Umbilical cord (tissue), 2 donors: Measurements from ENCODE around the gene SEMA5A. TPM values are rescaled to one million over a fixed set of nuclear protein-coding genes. Genes with fewer than 3 reads are reported as not detected.
A peak's percentile ranks its signal among the peaks of the same experiment; 100 is the strongest.

Experiments used
- DNase-seq: peaks from one replicate; pipeline ENCODE4 v3.0.0-alpha.2; 2015; ENCODE audit warnings: low spot score
- total RNA-seq: library from RNA; depleted of rRNA; stranded (reverse); fragments of >200 nt; gene quantifications from one replicate; pipeline ENCODE4 v1.2.3, GENCODE V29; 2014; ENCODE audit warnings: low replicate concordance; ENCODE audit not compliant: insufficient read depth

The SEMA5A gene
- total RNA-seq, 1 donor from 2014 or later: 24.8 TPM

- no peak for DNase-seq
These were observed 482.1 kb downstream of the SEMA5A start for GRCh38 chr5:9063615-9064245.

GRCh38 chr5:9062873-9063272 lies 483.0 kb downstream of the SEMA5A start:
- DNase-seq: no peak

DNA sequence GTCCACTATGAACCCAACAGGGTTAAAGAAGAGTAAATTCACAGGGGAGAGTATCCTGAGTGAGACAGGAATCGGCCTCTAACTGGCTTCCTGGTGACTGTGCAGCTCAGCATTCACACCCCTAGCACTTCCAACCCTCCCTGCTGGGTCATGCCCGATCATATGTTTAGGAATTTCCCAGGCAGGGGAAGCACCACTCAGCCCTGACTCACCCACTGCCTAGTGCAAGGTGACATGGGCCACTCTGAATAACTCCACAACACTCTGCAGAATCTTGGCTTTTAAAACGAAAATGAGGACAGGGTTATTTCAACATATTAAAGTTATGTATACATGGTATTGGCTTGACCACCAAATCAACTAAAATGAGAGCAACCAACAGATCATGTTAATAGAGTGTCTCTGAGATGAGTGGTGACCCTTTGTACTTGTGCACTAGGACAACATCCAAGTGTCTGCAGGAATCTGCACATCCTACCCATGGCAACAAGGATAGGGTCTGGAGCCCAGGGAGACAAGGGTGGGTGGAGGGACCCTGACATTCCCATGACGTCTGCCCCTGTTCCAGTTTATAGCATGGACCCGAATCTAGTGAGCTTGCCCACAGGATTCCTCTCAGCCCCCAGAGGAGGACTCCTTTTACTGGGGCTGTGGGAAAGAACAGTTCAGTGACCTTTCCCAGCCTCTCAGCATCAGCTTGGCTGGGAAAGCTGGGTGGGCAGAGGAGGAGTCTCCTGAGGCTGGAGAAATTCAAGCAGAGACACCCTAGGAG lies 485.8 kb downstream of the SEMA5A start:
- DNase-seq: peak; percentile 61

DNA sequence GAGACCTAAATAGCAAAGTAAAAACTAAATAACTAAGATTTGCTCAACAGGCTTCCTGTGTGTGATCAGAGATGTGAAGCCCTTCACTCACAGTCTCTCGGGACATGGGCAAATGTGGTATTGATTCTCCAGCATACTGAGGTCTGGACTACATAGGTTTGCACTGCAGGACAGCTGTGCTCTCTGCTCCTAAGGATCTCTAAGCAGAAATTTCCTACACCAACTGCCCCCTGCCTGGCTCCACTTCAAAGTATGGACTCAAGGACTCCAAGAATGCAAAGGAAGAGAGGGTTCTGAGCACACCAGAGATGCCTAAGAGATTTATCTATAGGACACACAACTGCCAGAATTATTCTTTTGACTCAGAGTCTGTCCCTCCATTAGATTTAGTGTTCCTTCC lies 487.2 kb downstream of the SEMA5A start:
- DNase-seq: no peak

- DNase-seq: no peak
These were observed 487.7 kb downstream of the SEMA5A start for GRCh38 chr5:9058161-9058560.

GRCh38 chr5:9057406-9058000 lies 488.4 kb downstream of the SEMA5A start:
- DNase-seq: no peak

GRCh38 chr5:9056046-9056445 lies 489.8 kb downstream of the SEMA5A start:
- no peak for DNase-seq

GRCh38 chr5:9054821-9055589 lies 490.9 kb downstream of the SEMA5A start:
- no peak for DNase-seq

DNA sequence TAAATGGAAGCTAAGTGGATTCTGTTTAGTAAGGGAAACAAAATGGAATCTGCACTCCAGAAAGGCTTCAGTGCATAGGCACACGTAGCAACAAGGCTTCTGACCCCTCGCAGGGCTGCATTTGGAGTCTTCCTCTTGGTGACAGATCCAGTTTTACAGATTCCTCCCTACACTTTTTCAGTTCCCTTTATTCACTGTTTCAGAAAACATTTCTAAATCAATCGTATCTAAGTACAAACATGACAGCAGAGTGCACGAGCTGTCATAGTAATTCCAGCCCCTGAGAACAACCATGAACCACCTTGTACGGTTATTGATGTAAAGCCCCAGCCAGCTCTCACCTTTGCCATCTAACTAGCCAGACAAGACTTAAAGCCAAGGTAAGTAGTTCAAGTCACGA lies 491.6 kb downstream of the SEMA5A start:
- no peak for DNase-seq

GRCh38 chr5:9052421-9052820 lies 493.5 kb downstream of the SEMA5A start:
- no peak for DNase-seq

DNA sequence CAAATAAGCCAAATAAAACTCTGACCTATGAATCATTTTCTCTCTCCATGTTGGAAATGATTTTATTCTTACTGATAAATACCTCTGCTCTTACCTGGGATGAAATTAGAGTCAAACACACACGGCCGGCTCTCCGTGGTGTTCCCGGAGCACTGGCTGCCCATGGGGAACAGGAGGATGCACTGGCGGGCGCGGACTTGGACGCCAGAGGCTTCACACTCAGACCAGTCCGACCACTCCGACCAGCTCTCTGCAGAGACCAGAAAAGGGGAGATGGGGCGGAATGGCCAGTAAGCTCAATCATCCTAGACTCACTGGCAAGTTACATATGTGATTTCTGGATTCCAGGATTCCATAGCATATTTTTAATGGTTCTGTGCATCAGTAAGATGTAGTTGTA lies 494.1 kb downstream of the SEMA5A start:
- no peak for DNase-seq

DNA sequence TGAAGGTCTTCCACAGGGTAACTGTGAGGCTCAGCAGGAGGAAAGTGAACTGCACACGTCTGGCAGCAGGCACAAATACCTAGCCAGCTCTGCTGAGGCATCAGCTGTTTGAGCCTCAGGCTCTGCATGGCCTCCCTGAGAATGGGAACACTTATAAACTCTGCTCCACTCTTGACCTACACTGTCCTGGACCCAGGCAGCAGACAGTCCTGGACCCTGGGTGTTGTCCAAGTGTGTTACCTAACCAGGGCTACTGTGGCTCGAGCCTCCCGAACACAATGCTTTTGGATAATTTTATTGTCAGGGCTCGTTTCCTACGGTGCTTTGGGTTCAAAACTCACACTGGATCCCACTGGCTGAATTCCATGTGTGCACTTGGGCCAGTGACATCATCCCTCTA lies 497.9 kb downstream of the SEMA5A start:
- DNase-seq: no peak

- no peak for DNase-seq
These were observed 499.0 kb downstream of the SEMA5A start for GRCh38 chr5:9046756-9047481.

DNA sequence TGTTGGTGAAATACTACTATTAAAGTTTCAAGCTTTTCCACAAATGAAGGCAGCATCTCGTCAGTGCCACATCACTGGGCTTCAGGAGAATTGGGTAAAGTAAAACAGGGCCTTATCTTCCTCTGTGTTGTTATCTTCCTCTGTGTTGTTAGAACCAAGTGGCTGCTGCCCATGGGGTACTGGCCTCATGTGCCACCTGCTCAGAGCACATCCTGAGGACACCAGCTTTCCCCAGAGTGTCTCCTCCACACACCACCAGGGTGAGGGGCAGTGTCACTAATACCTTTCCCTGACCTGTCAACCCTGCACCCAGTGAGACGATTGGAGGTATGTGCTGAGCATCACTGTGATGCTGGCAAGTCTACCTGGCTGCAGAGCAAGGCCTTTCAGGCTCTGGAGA lies 499.9 kb downstream of the SEMA5A start:
- no peak for DNase-seq

DNA sequence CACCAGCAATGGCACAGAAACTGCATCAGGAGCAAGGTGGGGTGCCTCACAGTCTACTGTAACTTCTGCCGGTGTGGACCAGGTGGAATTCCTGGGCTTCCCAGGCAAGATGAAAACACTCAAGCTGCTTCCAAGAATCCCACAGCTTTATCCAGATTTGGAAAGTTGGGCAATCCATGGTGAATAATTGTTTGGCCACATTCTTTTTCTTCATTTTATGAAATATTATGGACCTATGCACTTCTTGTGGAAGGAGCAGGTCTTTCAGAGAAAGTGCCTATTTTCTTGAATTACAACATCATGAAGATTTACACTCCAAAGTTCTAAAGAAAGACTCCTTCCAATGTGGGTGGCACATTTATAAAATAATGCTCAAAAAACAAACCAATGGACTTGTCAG lies 503.6 kb downstream of the SEMA5A start:
- no peak for DNase-seq

- DNase-seq: no peak
These were observed 505.4 kb downstream of the SEMA5A start for GRCh38 chr5:9040475-9040874.

DNA sequence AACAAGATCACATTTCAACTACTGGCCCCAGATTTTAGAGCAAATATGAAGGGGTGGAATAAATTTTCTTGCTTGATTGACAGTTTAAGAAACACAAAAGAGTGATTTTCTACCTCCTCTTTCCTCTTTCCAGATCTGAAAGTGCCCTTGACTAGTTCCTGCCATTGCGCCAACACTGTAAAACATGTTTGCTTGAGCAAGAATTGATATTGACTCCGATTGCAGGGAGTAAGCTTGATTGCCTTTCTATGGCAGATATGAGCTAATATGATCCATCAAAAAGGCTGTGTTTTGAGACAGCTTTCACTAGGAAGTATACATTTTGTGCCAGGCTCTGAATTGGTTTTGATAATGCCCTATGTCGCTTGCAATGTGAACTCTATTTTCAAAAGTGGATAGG lies 508.8 kb downstream of the SEMA5A start:
- no peak for DNase-seq

DNA sequence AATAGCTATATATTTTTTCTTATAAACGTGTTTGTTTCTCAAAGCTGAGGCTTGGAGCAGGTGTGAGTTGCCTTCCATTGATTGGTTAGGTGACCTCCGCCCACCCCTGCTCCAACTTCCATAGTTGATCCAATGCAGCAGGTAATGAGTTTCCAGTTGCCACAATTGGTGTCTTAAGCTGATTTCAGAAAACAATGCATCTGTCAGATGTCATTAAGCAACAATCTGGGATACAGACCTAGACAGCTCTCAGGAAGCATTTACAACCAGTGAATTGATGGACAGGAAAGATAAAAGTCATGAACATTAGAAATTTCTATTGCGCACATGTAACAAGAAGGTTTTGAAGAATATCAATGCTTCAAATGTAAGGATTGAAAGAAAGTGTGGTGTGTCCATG lies 510.5 kb downstream of the SEMA5A start:
- no peak for DNase-seq

- DNase-seq: peak; percentile 46
These were observed 511.2 kb downstream of the SEMA5A start for GRCh38 chr5:9034649-9035048.

DNA sequence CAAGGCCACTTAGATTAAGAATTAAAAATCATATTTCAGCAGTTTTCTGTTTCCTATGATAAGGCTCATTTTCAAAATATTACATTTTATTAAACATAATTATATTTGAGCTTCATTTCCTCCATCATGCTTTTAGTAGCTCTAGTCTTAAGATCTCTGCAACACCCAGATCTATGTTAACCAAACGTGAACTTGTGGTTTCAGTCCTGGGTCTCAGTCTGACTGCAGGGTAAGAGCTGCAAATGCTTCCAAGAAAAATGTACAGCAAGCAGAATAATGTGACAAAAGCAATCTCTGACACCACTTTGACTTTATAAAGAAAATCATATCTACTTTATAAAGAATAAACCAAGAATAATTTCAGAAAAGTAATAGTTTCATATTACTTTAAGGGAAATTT lies 512.4 kb downstream of the SEMA5A start:
- DNase-seq: no peak

GRCh38 chr5:9025942-9026341 lies 519.9 kb downstream of the SEMA5A start:
- DNase-seq: no peak

- DNase-seq: no peak
These were observed 524.9 kb downstream of the SEMA5A start for GRCh38 chr5:9020996-9021395.
